ENCODE results near the gene FLG2. TPM values are rescaled to one million over a fixed set of nuclear protein-coding genes. Genes with fewer than 3 reads are reported as not detected.
A peak's percentile ranks its signal among the peaks of the same experiment; 100 is the strongest.

Gene FLG2
- total RNA-seq (not detected), polyA plus RNA-seq (not detected)

DNA sequence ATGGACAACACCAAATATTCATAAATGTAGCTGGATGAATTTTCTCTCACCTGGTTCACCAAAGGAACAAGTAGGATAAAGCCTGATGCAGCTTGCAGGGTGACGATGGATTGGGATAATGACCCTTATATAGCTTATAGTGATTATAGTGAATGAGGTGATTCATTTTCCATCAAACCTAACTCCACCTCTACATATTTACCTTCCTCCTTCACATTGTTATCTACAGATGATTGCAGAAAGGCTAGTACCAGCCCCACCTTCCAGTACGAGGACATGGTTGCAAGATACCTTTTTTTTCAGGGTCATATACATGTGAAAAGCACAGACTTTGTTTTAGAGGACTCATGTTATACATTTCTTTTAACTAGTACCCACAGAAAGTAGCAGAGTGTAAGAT, at the start of gene FLG2:
Gene FLG2, minus strand, starts transcription at position 101 of the 400 bp plus-strand sequence. CDS start 1,122 bp downstream, outside the sequence.
- Histone ChIP-seq H3K4me1 (ENCODE audit: control insufficient read depth, insufficient read depth, low read length, poor library complexity, severe bottlenecking) (no peaks in the 10 kb centered on the region), H3K27me3 (ENCODE audit: control insufficient read depth, insufficient read depth, low read length) (peaks cover 9% of the 10 kb centered on the region), H3K9me3 (ENCODE audit: control insufficient read depth in 2 of 2, low read length in 2 of 2) (no peaks in the 10 kb centered on the region), H3K4me3 (ENCODE audit: low read depth, low read length) (no peak within 1 kb of the TSS), H3K27ac (ENCODE audit: insufficient read depth, low read length, poor library complexity, severe bottlenecking) (no peak within 1 kb of the TSS), H3K36me3 (ENCODE audit: control insufficient read depth, insufficient read depth, low read length) (no peaks in the 10 kb centered on the region)
- Mint-ChIP-seq H3K27me3 (peaks cover 18% of the 10 kb centered on the region), H3K4me3 (no peak within 1 kb of the TSS), H3K27ac (no peak within 1 kb of the TSS), H3K9me3 (peaks cover 0 to 5% (median 0%) of the 10 kb centered on the region in 7 donors), H3K4me1 (no peaks in the 10 kb centered on the region), H3K36me3 (no peaks in the 10 kb centered on the region)
- DNase-seq (no peak), ATAC-seq (ENCODE audit: low read depth in 2 of 2) (no peak)

DNA sequence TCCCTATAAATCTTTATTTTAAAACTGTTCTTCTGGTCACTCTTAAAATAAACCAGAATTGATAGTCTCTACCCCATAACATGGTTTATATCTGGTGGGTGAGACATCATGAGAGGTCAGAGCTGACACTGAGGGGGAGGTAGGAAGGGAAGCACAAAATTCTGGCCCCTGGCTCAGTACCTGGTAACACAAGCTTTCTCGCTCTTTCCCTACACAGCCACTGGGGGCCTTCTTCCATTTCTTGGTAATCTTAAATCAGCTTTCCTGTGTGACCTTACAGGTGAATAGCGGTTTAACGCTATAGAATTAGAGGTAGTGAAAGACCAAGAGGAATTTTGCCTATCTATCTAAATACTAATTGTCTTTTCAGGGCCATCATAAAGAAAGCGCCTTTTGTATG, 48.9 kb upstream of the FLG2 start:
- Mint-ChIP-seq H3K4me1 (no peaks in the 10 kb centered on the region), H3K9me3 (peaks cover 0 to 4% (median 0%) of the 10 kb centered on the region in 7 donors), H3K27ac (no peak overlapping the region), H3K36me3 (no peaks in the 10 kb centered on the region), H3K27me3 (peaks cover 11% of the 10 kb centered on the region), H3K4me3 (no peak overlapping the region)
- ATAC-seq (ENCODE audit: low read depth in 2 of 2) = no peak
- Histone ChIP-seq H3K27ac (ENCODE audit: insufficient read depth, low read length, poor library complexity, severe bottlenecking) (no peak overlapping the region), H3K27me3 (ENCODE audit: control insufficient read depth, insufficient read depth, low read length) (peaks cover 2% of the 10 kb centered on the region), H3K9me3 (ENCODE audit: control insufficient read depth in 2 of 2, low read length in 2 of 2) (no peaks in the 10 kb centered on the region), H3K4me1 (ENCODE audit: control insufficient read depth, insufficient read depth, low read length, poor library complexity, severe bottlenecking) (no peaks in the 10 kb centered on the region), H3K4me3 (ENCODE audit: low read depth, low read length) (no peak overlapping the region), H3K36me3 (ENCODE audit: control insufficient read depth, insufficient read depth, low read length) (no peaks in the 10 kb centered on the region)
- no peak for DNase-seq

DNA sequence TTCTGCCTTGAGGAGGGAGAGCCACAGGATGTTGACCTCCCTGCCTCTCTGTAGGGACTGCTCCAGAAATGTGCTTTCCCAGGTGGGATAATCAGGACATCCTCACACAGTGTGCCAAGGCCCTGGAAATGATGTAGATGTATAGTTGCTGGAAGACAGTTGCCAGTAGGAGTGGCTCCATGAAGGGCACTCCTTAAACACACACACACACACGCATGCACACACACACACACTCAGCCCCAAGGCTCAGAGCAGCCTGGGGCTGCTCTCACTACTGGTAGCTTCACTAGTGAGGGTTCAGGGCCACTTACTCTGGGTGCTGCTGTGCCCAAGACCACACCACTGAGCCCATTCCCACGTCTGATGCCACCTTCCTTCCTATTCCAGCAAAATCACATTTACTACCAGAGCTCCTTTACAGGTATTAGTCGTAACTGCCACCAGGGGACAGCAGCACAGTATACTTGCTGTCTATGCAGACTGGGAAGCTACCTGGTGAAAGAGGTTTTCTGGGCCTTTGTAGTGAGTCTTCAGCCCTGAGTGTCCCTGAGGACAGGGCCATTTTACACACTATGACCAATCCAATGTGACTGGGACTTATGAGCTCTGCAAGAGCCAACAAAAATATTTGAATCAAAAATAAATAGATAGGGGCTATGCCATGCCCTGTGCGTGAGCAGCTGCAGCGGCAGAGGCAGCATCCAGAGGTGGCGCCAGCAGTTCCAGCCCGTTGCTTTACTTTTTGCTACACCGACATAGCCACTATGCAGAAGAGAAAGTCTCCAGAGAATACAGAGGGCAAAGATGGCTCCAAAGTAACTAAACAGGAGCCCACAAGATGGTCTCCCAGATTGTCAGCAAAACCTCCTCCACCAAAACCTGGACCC, 39.2 kb upstream of the FLG2 start:
- Histone ChIP-seq H3K4me3 (ENCODE audit: low read depth, low read length) (no peak overlapping the region), H3K27me3 (ENCODE audit: control insufficient read depth, insufficient read depth, low read length) (peaks cover 11% of the 10 kb centered on the region), H3K9me3 (ENCODE audit: control insufficient read depth in 2 of 2, low read length in 2 of 2) (no peaks in the 10 kb centered on the region), H3K4me1 (ENCODE audit: control insufficient read depth, insufficient read depth, low read length, poor library complexity, severe bottlenecking) (no peaks in the 10 kb centered on the region), H3K36me3 (ENCODE audit: control insufficient read depth, insufficient read depth, low read length) (no peaks in the 10 kb centered on the region), H3K27ac (ENCODE audit: insufficient read depth, low read length, poor library complexity, severe bottlenecking) (no peak overlapping the region)
- no peak overlapping the region for H3K27ac Mint-ChIP-seq
- H3K36me3 Mint-ChIP-seq = no peaks in the 10 kb centered on the region
- H3K4me3 Mint-ChIP-seq = no peak overlapping the region
- ATAC-seq (ENCODE audit: low read depth in 2 of 2) (no peak), DNase-seq (peak in 1 of 3 donors; percentile 24)
- H3K9me3 Mint-ChIP-seq = peaks cover 0 to 2% (median 0%) of the 10 kb centered on the region in 7 donors
- peaks cover 25% of the 10 kb centered on the region for H3K27me3 Mint-ChIP-seq
- H3K4me1 Mint-ChIP-seq = no peaks in the 10 kb centered on the region

DNA sequence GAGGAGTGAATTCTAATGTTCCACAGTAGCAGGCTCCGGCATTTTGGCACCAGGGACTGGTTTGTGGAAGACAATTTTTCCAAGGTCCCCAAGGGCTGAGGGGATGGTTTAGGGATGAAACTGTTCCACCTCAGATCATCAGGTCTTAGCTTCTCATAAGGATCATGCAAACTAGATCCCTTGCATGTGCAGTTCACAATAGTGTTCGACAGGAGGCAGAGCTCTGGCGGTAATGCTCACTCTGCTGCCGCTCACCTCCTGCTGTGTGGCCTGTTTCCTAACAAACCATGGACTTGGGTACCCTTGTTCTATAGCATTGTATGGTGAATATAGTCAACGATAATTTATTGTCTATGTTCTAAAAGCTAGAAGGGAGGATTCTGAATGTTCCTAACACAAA, 37.7 kb upstream of the FLG2 start:
- Mint-ChIP-seq H3K4me1 (no peaks in the 10 kb centered on the region), H3K27me3 (peaks cover 21% of the 10 kb centered on the region), H3K9me3 (no peaks in the 10 kb centered on the region), H3K4me3 (no peak overlapping the region), H3K27ac (no peak overlapping the region), H3K36me3 (no peaks in the 10 kb centered on the region)
- no peak for ATAC-seq (ENCODE audit: low read depth in 2 of 2)
- H3K9me3 ChIP-seq (ENCODE audit: control insufficient read depth in 2 of 2, low read length in 2 of 2) = no peaks in the 10 kb centered on the region
- H3K27ac ChIP-seq (ENCODE audit: insufficient read depth, low read length, poor library complexity, severe bottlenecking) = no peak overlapping the region
- H3K4me1 ChIP-seq (ENCODE audit: control insufficient read depth, insufficient read depth, low read length, poor library complexity, severe bottlenecking) = no peaks in the 10 kb centered on the region
- H3K4me3 ChIP-seq (ENCODE audit: low read depth, low read length) = no peak overlapping the region
- no peaks in the 10 kb centered on the region for H3K36me3 ChIP-seq (ENCODE audit: control insufficient read depth, insufficient read depth, low read length)
- peaks cover 16% of the 10 kb centered on the region for H3K27me3 ChIP-seq (ENCODE audit: control insufficient read depth, insufficient read depth, low read length)
- no peak for DNase-seq

GRCh38 chr1:152394151-152394550, 34.3 kb upstream of the FLG2 start:
- no peak for ATAC-seq (ENCODE audit: low read depth in 2 of 2)
- Mint-ChIP-seq H3K4me3 (no peak overlapping the region), H3K36me3 (no peaks in the 10 kb centered on the region), H3K4me1 (no peaks in the 10 kb centered on the region), H3K9me3 (no peaks in the 10 kb centered on the region), H3K27ac (no peak overlapping the region), H3K27me3 (peaks cover 24% of the 10 kb centered on the region)
- H3K4me3 ChIP-seq (ENCODE audit: low read depth, low read length) = no peak overlapping the region
- no peaks in the 10 kb centered on the region for H3K9me3 ChIP-seq (ENCODE audit: control insufficient read depth in 2 of 2, low read length in 2 of 2)
- H3K27me3 ChIP-seq (ENCODE audit: control insufficient read depth, insufficient read depth, low read length) = peaks cover 23% of the 10 kb centered on the region
- no peak for DNase-seq
- no peak overlapping the region for H3K27ac ChIP-seq (ENCODE audit: insufficient read depth, low read length, poor library complexity, severe bottlenecking)
- no peaks in the 10 kb centered on the region for H3K36me3 ChIP-seq (ENCODE audit: control insufficient read depth, insufficient read depth, low read length)
- H3K4me1 ChIP-seq (ENCODE audit: control insufficient read depth, insufficient read depth, low read length, poor library complexity, severe bottlenecking) = no peaks in the 10 kb centered on the region

DNA sequence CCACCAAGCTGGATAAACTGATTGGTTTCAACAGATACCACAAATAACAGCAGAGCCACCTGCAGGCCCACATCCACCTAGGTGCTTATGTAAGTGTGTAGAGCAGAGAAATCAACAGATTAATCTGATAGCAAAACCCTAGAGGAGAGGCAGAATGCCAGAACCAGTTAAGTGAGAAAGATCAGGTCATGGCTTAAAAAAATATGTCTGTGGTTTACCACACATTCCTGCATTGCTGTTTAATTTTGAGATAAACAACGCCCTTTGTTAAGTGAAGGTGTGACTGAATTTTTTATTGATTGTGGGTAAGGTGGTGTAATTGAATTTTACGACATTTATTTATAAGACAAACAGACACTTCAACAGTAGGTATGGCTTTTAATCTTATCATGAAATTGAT, 33.1 kb upstream of the FLG2 start:
- Mint-ChIP-seq H3K27ac (no peak overlapping the region), H3K27me3 (peaks cover 23% of the 10 kb centered on the region), H3K36me3 (no peaks in the 10 kb centered on the region), H3K4me3 (no peak overlapping the region), H3K9me3 (no peaks in the 10 kb centered on the region), H3K4me1 (no peaks in the 10 kb centered on the region)
- no peaks in the 10 kb centered on the region for H3K36me3 ChIP-seq (ENCODE audit: control insufficient read depth, insufficient read depth, low read length)
- DNase-seq (no peak), ATAC-seq (ENCODE audit: low read depth in 2 of 2) (no peak)
- no peak overlapping the region for H3K27ac ChIP-seq (ENCODE audit: insufficient read depth, low read length, poor library complexity, severe bottlenecking)
- H3K4me3 ChIP-seq (ENCODE audit: low read depth, low read length) = no peak overlapping the region
- H3K9me3 ChIP-seq (ENCODE audit: control insufficient read depth in 2 of 2, low read length in 2 of 2) = no peaks in the 10 kb centered on the region
- H3K27me3 ChIP-seq (ENCODE audit: control insufficient read depth, insufficient read depth, low read length) = peaks cover 27% of the 10 kb centered on the region
- H3K4me1 ChIP-seq (ENCODE audit: control insufficient read depth, insufficient read depth, low read length, poor library complexity, severe bottlenecking) = no peaks in the 10 kb centered on the region

DNA sequence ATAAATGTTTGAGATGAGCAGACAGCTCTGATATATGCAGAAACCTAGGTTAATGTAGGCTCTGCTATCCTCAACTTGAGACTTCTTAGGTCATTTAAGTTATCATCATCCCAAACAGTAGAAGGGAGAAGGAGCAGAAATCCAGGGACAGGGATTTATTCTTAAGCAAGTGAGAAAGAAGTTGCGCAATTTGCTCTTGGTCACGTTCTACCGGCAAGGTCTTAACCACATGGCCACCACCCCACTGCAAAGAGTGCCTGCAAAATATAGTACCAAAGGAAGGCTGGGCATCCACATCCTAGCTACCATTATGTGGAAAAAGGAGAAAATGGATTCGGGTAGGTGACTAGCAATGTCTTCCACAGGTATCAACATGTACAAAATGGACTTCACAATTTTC, 29.1 kb upstream of the FLG2 start:
- Histone ChIP-seq H3K4me3 (ENCODE audit: low read depth, low read length) (no peak overlapping the region), H3K9me3 (ENCODE audit: control insufficient read depth in 2 of 2, low read length in 2 of 2) (no peaks in the 10 kb centered on the region), H3K27ac (ENCODE audit: insufficient read depth, low read length, poor library complexity, severe bottlenecking) (no peak overlapping the region), H3K36me3 (ENCODE audit: control insufficient read depth, insufficient read depth, low read length) (no peaks in the 10 kb centered on the region), H3K4me1 (ENCODE audit: control insufficient read depth, insufficient read depth, low read length, poor library complexity, severe bottlenecking) (no peaks in the 10 kb centered on the region), H3K27me3 (ENCODE audit: control insufficient read depth, insufficient read depth, low read length) (peaks cover 16% of the 10 kb centered on the region)
- Mint-ChIP-seq H3K27me3 (peaks cover 31% of the 10 kb centered on the region), H3K4me1 (no peaks in the 10 kb centered on the region), H3K9me3 (peaks cover 0 to 5% (median 0%) of the 10 kb centered on the region in 7 donors), H3K36me3 (no peaks in the 10 kb centered on the region), H3K27ac (no peak overlapping the region), H3K4me3 (no peak overlapping the region)
- ATAC-seq (ENCODE audit: low read depth in 2 of 2) = no peak
- no peak for DNase-seq

DNA sequence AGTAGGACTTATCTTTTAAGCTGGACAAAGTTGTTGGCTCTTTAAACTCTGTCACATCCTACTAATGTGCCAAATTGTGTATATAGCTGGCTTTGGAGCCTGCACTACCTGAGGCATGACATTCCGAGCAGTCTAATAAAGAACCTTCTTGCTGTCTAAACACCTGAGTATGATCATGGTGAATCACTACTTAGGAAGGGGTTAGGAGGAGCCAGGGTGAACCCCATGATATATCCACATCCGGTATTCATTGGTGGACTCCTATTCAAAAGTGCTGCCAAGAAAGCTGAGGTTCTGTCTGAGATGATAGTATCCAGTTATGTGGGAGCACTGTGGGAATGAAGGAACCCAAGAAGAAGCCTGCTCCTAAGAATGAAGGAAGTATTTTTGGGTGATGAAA, 27.1 kb upstream of the FLG2 start:
- Histone ChIP-seq H3K4me3 (ENCODE audit: low read depth, low read length) (no peak overlapping the region), H3K36me3 (ENCODE audit: control insufficient read depth, insufficient read depth, low read length) (no peaks in the 10 kb centered on the region), H3K27ac (ENCODE audit: insufficient read depth, low read length, poor library complexity, severe bottlenecking) (no peak overlapping the region), H3K27me3 (ENCODE audit: control insufficient read depth, insufficient read depth, low read length) (peaks cover 9% of the 10 kb centered on the region), H3K9me3 (ENCODE audit: control insufficient read depth in 2 of 2, low read length in 2 of 2) (no peaks in the 10 kb centered on the region), H3K4me1 (ENCODE audit: control insufficient read depth, insufficient read depth, low read length, poor library complexity, severe bottlenecking) (no peaks in the 10 kb centered on the region)
- Mint-ChIP-seq H3K27ac (no peak overlapping the region), H3K9me3 (peaks cover 0 to 5% (median 0%) of the 10 kb centered on the region in 7 donors), H3K36me3 (no peaks in the 10 kb centered on the region), H3K4me3 (no peak overlapping the region), H3K27me3 (peaks cover 38% of the 10 kb centered on the region), H3K4me1 (no peaks in the 10 kb centered on the region)
- DNase-seq (no peak), ATAC-seq (ENCODE audit: low read depth in 2 of 2) (no peak)
